Caco-2 (cell line): ENCODE results near the gene KRTAP3-2. TPM values are rescaled to one million over a fixed set of nuclear protein-coding genes. Genes with fewer than 3 reads are reported as not detected.
A peak's percentile ranks its signal among the peaks of the same experiment; 100 is the strongest.

Experiments used
- BruUV-seq: library from RNA; stranded (reverse); fragments of 400-500 nt; replicated peaks from 2 replicates; lab custom pipeline; 2021; lab: Mats Ljungman, UMichigan
- CTCF ChIA-PET: fragments of 300-600 bp; sonication (Branson Sonifier 250); formaldehyde crosslinking; loops from one replicate; lab custom pipeline; 2022; ENCODE audit warnings: antibody characterized with exemption; lab: Charles Lee
- POLR2A ChIA-PET: fragments of 300-600 bp; sonication (Branson Sonifier 250); formaldehyde crosslinking; loops from one replicate; lab custom pipeline; 2022; ENCODE audit warnings: antibody characterized with exemption; lab: Charles Lee
- DNase-seq, 2 experiments: peaks; one replicate each; pipeline versions ENCODE4 v3.0.0 to v3.0.0-alpha.2; 2020 to 2022
- H3K27me3 ChIP-seq: replicated peaks from 2 replicates; pipeline ENCODE4 v1.6.0; 2011; ENCODE audit warnings: low read length; ENCODE audit not compliant: control insufficient read depth, insufficient read depth
- H3K36me3 ChIP-seq: 2 replicates; pipeline ENCODE4 v1.5.1; 2011; ENCODE audit warnings: low read length; ENCODE audit not compliant: control insufficient read depth, insufficient read depth
- H3K4me1 ChIP-seq: fragments of 250-450 bp; sonication (Bioruptor Pico); 2 replicates; pipeline ENCODE4 v1.5.1; 2020; ENCODE audit warnings: mild to moderate bottlenecking
- H3K4me3 ChIP-seq: 2 replicates; pipeline ENCODE4 v1.5.1; 2011; ENCODE audit warnings: low read depth, mild to moderate bottlenecking, control low read depth, low read length
- H3K9me3 ChIP-seq: fragments of 250-450 bp; sonication (Bioruptor Pico); 2 replicates; pipeline ENCODE4 v1.5.1; 2020; ENCODE audit warnings: mild to moderate bottlenecking, moderate library complexity
- H3K27ac Mint-ChIP-seq: one replicate; pipeline ENCODE4 v1.8.0; 2022; ENCODE audit warnings: mixed read lengths; ENCODE audit not compliant: unreplicated experiment
- H3K27me3 Mint-ChIP-seq: one replicate; pipeline ENCODE4 v1.8.0; 2022; ENCODE audit warnings: mixed read lengths; ENCODE audit not compliant: insufficient read depth, unreplicated experiment
- H3K36me3 Mint-ChIP-seq: one replicate; pipeline ENCODE4 v1.8.0; 2022; ENCODE audit warnings: mild to moderate bottlenecking, mixed read lengths; ENCODE audit not compliant: insufficient read depth, unreplicated experiment
- H3K4me1 Mint-ChIP-seq: one replicate; pipeline ENCODE4 v1.8.0; 2022; ENCODE audit warnings: low read depth, mixed read lengths; ENCODE audit not compliant: unreplicated experiment
- H3K4me3 Mint-ChIP-seq: one replicate; pipeline ENCODE4 v1.8.0; 2022; ENCODE audit warnings: mild to moderate bottlenecking, moderate library complexity, mixed read lengths; ENCODE audit not compliant: unreplicated experiment
- H3K9me3 Mint-ChIP-seq: one replicate; pipeline ENCODE4 v1.8.0; 2022; ENCODE audit warnings: mixed read lengths; ENCODE audit not compliant: unreplicated experiment
- CTCF ChIP-seq, 2 experiments: fragments of 200-600 bp in 1 of 2; IDR thresholded peaks; 1 replicate in 1 of 2; 2 replicates in 1 of 2; pipeline versions ENCODE4 v1.5.1 to v1.8.0; 2011 to 2022; ENCODE audit warnings: antibody characterized with exemption in 1 of 2, control low read depth in 1 of 2, inconsistent platforms in 1 of 2, low read depth in 1 of 2, low read length in 1 of 2, mild to moderate bottlenecking in 1 of 2, moderate library complexity in 1 of 2; ENCODE audit not compliant: insufficient read depth in 1 of 2, severe bottlenecking in 1 of 2, unreplicated experiment in 1 of 2
- intact Hi-C: fragments of 100-400 bp; cut with micrococcal nuclease; formaldehyde crosslinking; loops from one replicate; pipeline ENCODE4 v1.10.0; 2022; ENCODE audit not compliant: unreplicated experiment
- total RNA-seq: library from RNA; stranded (reverse); gene quantifications from 2 replicates; pipeline ENCODE4 v1.2.3, GENCODE V29; 2022

The KRTAP3-2 gene
- total RNA-seq, 1 experiment from 2014 or later = not detected

GRCh38 chr17:41004397-41004796 is 4.7 kb upstream of the KRTAP3-2 start:
- Mint-ChIP-seq H3K27ac (peak overlapping the region; percentile 11), H3K4me1 (peaks cover 48% of the 10 kb centered on the region), H3K4me3 (no peak overlapping the region), H3K36me3 (peaks cover 19% of the 10 kb centered on the region), H3K27me3 (no peaks in the 10 kb centered on the region), H3K9me3 (no peaks in the 10 kb centered on the region)
- Histone ChIP-seq H3K27me3 (no peaks in the 10 kb centered on the region), H3K9me3 (peaks cover 9% of the 10 kb centered on the region; the same call in 1 of the 2 replicates), H3K36me3 (no peaks in the 10 kb centered on the region), H3K4me3 (no peak overlapping the region), H3K4me1 (peaks cover 38% of the 10 kb centered on the region)
- no TSS peak for BruUV-seq
- ChIA-PET POLR2A (no interaction called here), CTCF (no interaction called here)
- no peak for TF ChIP-seq CTCF (IDR thresholded peaks at IDR 0.05; ENCODE audit: insufficient read depth in 1 of 2, low read depth in 1 of 2, low read length in 1 of 2, severe bottlenecking in 1 of 2, unreplicated experiment in 1 of 2)
- intact Hi-C loops = no loop called here
- DNase-seq = no peak

- no peaks in the 10 kb centered on the region for H3K36me3 ChIP-seq
- H3K4me1 ChIP-seq = peaks cover 35% of the 10 kb centered on the region
- H3K4me3 Mint-ChIP-seq = no peak overlapping the region
These were observed 4.2 kb upstream of the KRTAP3-2 start for GRCh38 chr17:41003926-41004325.

GRCh38 chr17:41002814-41003213 is 3.1 kb upstream of the KRTAP3-2 start:
- no peak overlapping the region for H3K4me3 ChIP-seq
- no peaks in the 10 kb centered on the region for H3K36me3 ChIP-seq
- no peaks in the 10 kb centered on the region for H3K27me3 ChIP-seq
- intact Hi-C loops = no loop called here
- H3K4me3 Mint-ChIP-seq = no peak overlapping the region
- H3K4me1 ChIP-seq = peaks cover 24% of the 10 kb centered on the region
- H3K9me3 Mint-ChIP-seq = no peaks in the 10 kb centered on the region
- no peaks in the 10 kb centered on the region for H3K27me3 Mint-ChIP-seq
- no peak for DNase-seq
- H3K9me3 ChIP-seq = peaks cover 6% of the 10 kb centered on the region; the same call in 1 of the 2 replicates
- ChIA-PET CTCF (no interaction called here), POLR2A (interaction anchor here (0.5 kb wide), 1 partner anchor 526 kb away, joined by 3 read pairs; no protein-coding TSS in a partner anchor)
- TF ChIP-seq CTCF (IDR thresholded peaks at IDR 0.05; ENCODE audit: insufficient read depth in 1 of 2, low read depth in 1 of 2, low read length in 1 of 2, severe bottlenecking in 1 of 2, unreplicated experiment in 1 of 2) = no peak
- H3K4me1 Mint-ChIP-seq = peaks cover 38% of the 10 kb centered on the region
- no TSS peak for BruUV-seq
- peaks cover 6% of the 10 kb centered on the region for H3K36me3 Mint-ChIP-seq
- peak overlapping the region; percentile 89 for H3K27ac Mint-ChIP-seq

More at GRCh38 chr17:41003926-41004325, 4.2 kb upstream of the KRTAP3-2 start:
- H3K27me3 Mint-ChIP-seq = no peaks in the 10 kb centered on the region
- H3K9me3 ChIP-seq = peaks cover 9% of the 10 kb centered on the region; the same call in 1 of the 2 replicates
- peak overlapping the region; percentile 11 for H3K27ac Mint-ChIP-seq
- H3K9me3 Mint-ChIP-seq = no peaks in the 10 kb centered on the region
- no peak overlapping the region for H3K4me3 ChIP-seq
- no TSS peak for BruUV-seq
- H3K27me3 ChIP-seq = no peaks in the 10 kb centered on the region
- H3K4me1 Mint-ChIP-seq = peaks cover 43% of the 10 kb centered on the region
- POLR2A ChIA-PET = no interaction called here
- no peak for DNase-seq
- H3K36me3 Mint-ChIP-seq = peaks cover 14% of the 10 kb centered on the region
- TF ChIP-seq CTCF (IDR thresholded peaks at IDR 0.05; ENCODE audit: insufficient read depth in 1 of 2, low read depth in 1 of 2, low read length in 1 of 2, severe bottlenecking in 1 of 2, unreplicated experiment in 1 of 2) = no peak
- CTCF ChIA-PET = no interaction called here
- intact Hi-C loops = no loop called here
